SU-DHL-6 (cell line): ENCODE measurements around the gene HDAC2.

Experiments used
- H2AFZ ChIP-seq: fragments of 200-600 bp; sonication (generic); 2 replicates; pipeline ENCODE4 v1.6.1; 2014; ENCODE audit warnings: low read depth, mild to moderate bottlenecking, moderate library complexity, mixed read lengths, antibody characterized with exemption, low read length; ENCODE audit not compliant: severe bottlenecking
- H3F3A ChIP-seq: fragments of 200-600 bp; shearing (Covaris generic); 2 replicates; pipeline ENCODE4 v1.6.0; 2016; ENCODE audit warnings: antibody characterized with exemption, mild to moderate bottlenecking; ENCODE audit not compliant: insufficient read depth
- H3K27ac ChIP-seq: fragments of 200-600 bp; sonication (generic); 2 replicates; pipeline ENCODE4 v1.5.1; 2016; ENCODE audit warnings: low read depth, mild to moderate bottlenecking, low read length, moderate library complexity, mixed read lengths
- H3K27me3 ChIP-seq: fragments of 200-600 bp; sonication (generic), shearing (Covaris generic); 2 replicates; pipeline ENCODE4 v1.6.0; 2014; ENCODE audit warnings: mild to moderate bottlenecking, low read length
- H3K36me3 ChIP-seq: fragments of 200-600 bp; sonication (generic); 2 replicates; pipeline ENCODE4 v1.6.1; 2014; ENCODE audit warnings: mild to moderate bottlenecking, low read length, mixed read lengths
- H3K4me2 ChIP-seq: fragments of 300-600, 200-600 bp; shearing (Covaris generic), sonication (generic); 2 replicates; pipeline ENCODE4 v1.6.0; 2014; ENCODE audit warnings: low read length, low read depth, mild to moderate bottlenecking; ENCODE audit not compliant: poor library complexity, severe bottlenecking
- H3K4me3 ChIP-seq: fragments of 200-600 bp; sonication (generic); 2 replicates; pipeline ENCODE4 v1.5.1; 2014; ENCODE audit warnings: antibody characterized with exemption, low read length, mild to moderate bottlenecking, mixed read lengths; ENCODE audit not compliant: insufficient read depth, poor library complexity, severe bottlenecking
- H3K79me2 ChIP-seq: fragments of 200-600 bp; sonication (generic); 2 replicates; pipeline ENCODE4 v1.6.1; 2014; ENCODE audit warnings: mild to moderate bottlenecking, low read length, moderate library complexity; ENCODE audit not compliant: insufficient read depth
- H3K9ac ChIP-seq: fragments of 200-600 bp; sonication (generic); 2 replicates; pipeline ENCODE4 v1.7.0; 2014; ENCODE audit warnings: mild to moderate bottlenecking, low read length
- H3K9me2 ChIP-seq: fragments of 200-600 bp; sonication (generic); replicated peaks from 2 replicates; pipeline ENCODE4 v1.6.1; 2014; ENCODE audit warnings: low read length; ENCODE audit not compliant: insufficient read depth
- H3K9me3 ChIP-seq: fragments of 200-600 bp; sonication (generic); 2 replicates; pipeline ENCODE4 v1.6.1; 2014; ENCODE audit warnings: low read length, mixed read lengths; ENCODE audit not compliant: insufficient read depth
- H4K20me1 ChIP-seq: fragments of 200-600 bp; sonication (generic); 2 replicates; pipeline ENCODE4 v1.6.1; 2014; ENCODE audit warnings: low read depth, mild to moderate bottlenecking, antibody characterized with exemption, low read length, moderate library complexity, mixed read lengths
- CTCF ChIP-seq: fragments of 200-600 bp; sonication (generic); IDR thresholded peaks from one replicate; pipeline ENCODE4 v1.5.1; 2017; ENCODE audit warnings: antibody characterized with exemption, mild to moderate bottlenecking, low read length, moderate library complexity; ENCODE audit not compliant: insufficient read depth, poor library complexity, severe bottlenecking
- EZH2phosphoT487 ChIP-seq: fragments of 200-600 bp; sonication (generic), shearing (Covaris generic); conservative IDR thresholded peaks from 2 replicates; pipeline ENCODE4 v1.6.1; 2018; ENCODE audit warnings: mild to moderate bottlenecking, antibody characterized with exemption, low read length, moderate library complexity, mixed read lengths

Gene HDAC2

GRCh38 chr6:113999284-113999683 lies 28.3 kb upstream of the HDAC2 start:
- no peak overlapping the region for H3K9ac ChIP-seq
- no peaks in the 10 kb centered on the region for H3K9me3 ChIP-seq
- no peak overlapping the region for H3K27ac ChIP-seq
- H4K20me1 ChIP-seq = no peaks in the 10 kb centered on the region
- no peak overlapping the region for H3K4me2 ChIP-seq
- H3K27me3 ChIP-seq = no peaks in the 10 kb centered on the region
- no peaks in the 10 kb centered on the region for H3F3A ChIP-seq
- H3K36me3 ChIP-seq = no peaks in the 10 kb centered on the region
- TF ChIP-seq EZH2phosphoT487 (no peak), CTCF (no peak)
- H3K9me2 ChIP-seq = no peaks in the 10 kb centered on the region
- H3K79me2 ChIP-seq = no peaks in the 10 kb centered on the region
- no peak overlapping the region for H3K4me3 ChIP-seq
- no peak overlapping the region for H2AFZ ChIP-seq

- Histone ChIP-seq H3K79me2 (no peaks in the 10 kb centered on the region), H3K4me3 (no peak overlapping the region), H4K20me1 (no peaks in the 10 kb centered on the region), H3K9ac (no peak overlapping the region), H3K27ac (no peak overlapping the region), H3K27me3 (no peaks in the 10 kb centered on the region), H3K4me2 (no peak overlapping the region), H3K36me3 (no peaks in the 10 kb centered on the region), H3F3A (no peaks in the 10 kb centered on the region), H3K9me3 (no peaks in the 10 kb centered on the region), H2AFZ (no peak overlapping the region), H3K9me2 (no peaks in the 10 kb centered on the region)
- no peak for TF ChIP-seq CTCF
- TF ChIP-seq EZH2phosphoT487 = no peak
Observed at GRCh38 chr6:113998811-113999210, 27.9 kb upstream of the HDAC2 start.

GRCh38 chr6:113997116-113997515 lies 26.2 kb upstream of the HDAC2 start:
- H3K9ac ChIP-seq = no peak overlapping the region
- no peak for TF ChIP-seq CTCF
- TF ChIP-seq EZH2phosphoT487 = no peak
- no peak overlapping the region for H3K4me2 ChIP-seq
- no peak overlapping the region for H3K27ac ChIP-seq
- H2AFZ ChIP-seq = no peak overlapping the region
- no peaks in the 10 kb centered on the region for H3K36me3 ChIP-seq
- no peaks in the 10 kb centered on the region for H3K9me2 ChIP-seq
- no peak overlapping the region for H3K4me3 ChIP-seq
- H4K20me1 ChIP-seq = no peaks in the 10 kb centered on the region
- no peaks in the 10 kb centered on the region for H3K9me3 ChIP-seq
- no peaks in the 10 kb centered on the region for H3F3A ChIP-seq
- no peaks in the 10 kb centered on the region for H3K27me3 ChIP-seq
- H3K79me2 ChIP-seq = no peaks in the 10 kb centered on the region
